Naive thymus-derived CD4-positive, alpha-beta T cell (primary cell): ENCODE data around the gene ADAMTS17. TPM values are rescaled to one million over a fixed set of nuclear protein-coding genes. Genes with fewer than 3 reads are reported as not detected.
A peak's percentile ranks its signal among the peaks of the same experiment; 100 is the strongest.
"Not testable (repeated sequence)": the region's sequence is repeated elsewhere in the genome, so short reads cannot be mapped to it uniquely, and the experiment has no call there.

Experiments used
- ATAC-seq: fragments of 150-1000 bp; cut with Tn5 transposase; 2 replicates; pipeline ENCODE4 v1.10.0; 2021; ENCODE audit warnings: mild to moderate bottlenecking, moderate library complexity
- CTCF ChIA-PET: fragments of 350-600 bp; sonication (Branson Sonifier 250); formaldehyde crosslinking; loops from one replicate; lab custom pipeline; 2021; ENCODE audit warnings: antibody characterized with exemption; lab: Charles Lee
- POLR2A ChIA-PET: fragments of 350-600 bp; sonication (Branson Sonifier 250); formaldehyde crosslinking; loops from one replicate; lab custom pipeline; 2021; ENCODE audit warnings: antibody characterized with exemption, inconsistent platforms; lab: Charles Lee
- DNase-seq, 9 donors: peaks; one replicate each; pipeline versions ENCODE4 v3.0.0 to v3.0.0-alpha.2; 2020 to 2022; ENCODE audit warnings: mixed read lengths in 1 of 9
- H3K27ac ChIP-seq: one replicate; pipeline ENCODE4 v1.7.0; 2013; ENCODE audit warnings: mild to moderate bottlenecking, low read depth, low read length, moderate library complexity
- H3K27me3 ChIP-seq, 2 donors: one replicate each; pipeline ENCODE4 v1.7.0; 2013; ENCODE audit warnings: low read length in 2 of 2, mild to moderate bottlenecking in 2 of 2, moderate library complexity in 2 of 2; ENCODE audit not compliant: control insufficient read depth in 2 of 2, insufficient read depth in 2 of 2
- H3K36me3 ChIP-seq, 3 experiments: 1 replicate in 2 of 3; 2 replicates in 1 of 3; pipeline ENCODE4 v1.7.0; 2013; ENCODE audit warnings: low read length in 3 of 3, mild to moderate bottlenecking in 3 of 3, moderate library complexity in 1 of 3; ENCODE audit not compliant: insufficient read depth in 3 of 3, control insufficient read depth in 2 of 3
- H3K4me1 ChIP-seq, 2 donors: one replicate each; pipeline ENCODE4 v1.7.0; 2013; ENCODE audit warnings: low read length in 2 of 2, mild to moderate bottlenecking in 2 of 2, moderate library complexity in 1 of 2; ENCODE audit not compliant: control insufficient read depth in 2 of 2, insufficient read depth in 2 of 2
- H3K4me3 ChIP-seq: 2 replicates; pipeline ENCODE4 v1.7.0; 2013; ENCODE audit warnings: mild to moderate bottlenecking, low read length
- H3K9me3 ChIP-seq, 3 experiments: 1 replicate in 2 of 3; 2 replicates in 1 of 3; pipeline ENCODE4 v1.7.0; 2013; ENCODE audit warnings: low read length in 3 of 3; ENCODE audit not compliant: control insufficient read depth in 2 of 3
- H3K27ac Mint-ChIP-seq, 9 donors: one replicate each; pipeline ENCODE4 v1.8.0; 2020 to 2022; ENCODE audit warnings: mixed read lengths in 9 of 9, mild to moderate bottlenecking in 8 of 9, moderate library complexity in 5 of 9, inconsistent platforms in 2 of 9
- H3K27me3 Mint-ChIP-seq, 5 donors: one replicate each; pipeline ENCODE4 v1.8.0; 2021 to 2022; ENCODE audit warnings: mixed read lengths in 5 of 5, mild to moderate bottlenecking in 1 of 5
- H3K36me3 Mint-ChIP-seq, 5 donors: one replicate each; pipeline ENCODE4 v1.8.0; 2020 to 2022; ENCODE audit warnings: mixed read lengths in 5 of 5, mild to moderate bottlenecking in 3 of 5, inconsistent platforms in 1 of 5
- H3K4me1 Mint-ChIP-seq, 7 donors: one replicate each; pipeline ENCODE4 v1.8.0; 2020 to 2022; ENCODE audit warnings: mixed read lengths in 7 of 7, mild to moderate bottlenecking in 3 of 7, inconsistent platforms in 1 of 7
- H3K4me3 Mint-ChIP-seq, 10 donors: one replicate each; pipeline ENCODE4 v1.8.0; 2020 to 2022; ENCODE audit warnings: mild to moderate bottlenecking in 10 of 10, mixed read lengths in 10 of 10, moderate library complexity in 6 of 10, inconsistent platforms in 2 of 10
- H3K9me3 Mint-ChIP-seq, 11 donors: one replicate each; pipeline ENCODE4 v1.8.0; 2020 to 2022; ENCODE audit warnings: mixed read lengths in 11 of 11, mild to moderate bottlenecking in 4 of 11, inconsistent platforms in 1 of 11, moderate library complexity in 1 of 11
- intact Hi-C, 2 donors: fragments of 100-400 bp; cut with micrococcal nuclease; formaldehyde crosslinking; loops; one replicate each; pipeline ENCODE4 v1.15.1; 2023
- polyA plus RNA-seq, 2 donors: library from polyadenylated mRNA; unstranded; fragments of 300-500 nt; fragmentation: Illumina TruSeq; gene quantifications; one replicate each; pipeline ENCODE4 v1.2.3, GENCODE V29; 2021
- total RNA-seq, 6 experiments: library from RNA in 5 of 6; stranded (reverse) in 5 of 6; gene quantifications; 1 replicate in 5 of 6; 2 replicates in 1 of 6; pipeline ENCODE4 v1.2.3 and lab custom pipeline; 2021 to 2026

ADAMTS17 gene
- total and polyA plus RNA-seq, 7 experiments from 2014 or later: 1.5 to 13.5 (median 3.2) TPM

DNA sequence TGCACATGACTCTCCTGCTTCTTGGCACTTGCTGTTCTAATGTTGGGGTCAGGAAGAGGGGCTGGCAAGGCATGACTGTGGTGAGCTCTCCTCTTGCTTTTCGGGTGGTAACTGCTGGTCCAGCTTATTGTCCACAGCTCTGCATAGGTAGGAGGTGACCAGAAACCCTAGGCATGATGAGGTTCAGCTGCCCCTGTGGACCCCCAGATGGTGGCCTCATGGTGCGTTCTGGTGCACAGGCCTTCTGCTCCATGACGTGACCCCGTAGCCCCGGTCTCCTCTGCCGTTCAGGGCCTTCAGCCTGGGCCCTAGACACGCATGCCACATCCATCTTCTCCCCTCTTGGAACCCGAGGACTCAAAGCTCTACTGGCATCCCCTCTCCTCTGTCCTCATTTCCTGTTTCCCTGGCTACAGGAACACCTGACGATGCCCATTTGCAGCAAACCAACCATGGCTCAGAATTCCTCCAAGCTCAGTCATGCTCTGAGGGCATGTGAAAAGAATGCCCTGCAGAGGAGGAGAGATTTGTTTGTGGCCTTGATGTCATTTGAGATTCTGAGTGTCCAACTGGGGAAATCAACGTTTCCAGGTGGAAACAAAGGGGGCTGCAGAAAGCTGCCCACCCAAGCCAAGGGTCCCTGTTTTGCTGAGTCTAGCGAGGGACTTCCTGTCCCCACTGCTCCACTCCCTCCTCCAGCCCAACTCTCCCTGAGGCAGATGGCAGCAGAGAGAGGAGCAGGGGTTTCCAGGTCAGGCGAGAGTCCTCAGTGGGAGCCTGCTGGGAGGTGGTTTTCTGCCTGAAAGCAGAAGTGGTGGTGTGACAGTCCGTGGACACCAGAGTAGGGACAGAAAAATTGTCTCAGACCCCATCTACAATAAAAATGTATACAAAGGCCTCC lies 409.8 kb downstream of the ADAMTS17 start:
- POLR2A ChIA-PET: no interaction called here
- Mint-ChIP-seq H3K27me3 (peaks cover 0 to 14% (median 0%) of the 10 kb centered on the region in 5 donors), H3K36me3 (peaks cover 0 to 5% (median 0%) of the 10 kb centered on the region in 5 donors), H3K4me3 (no peak overlapping the region), H3K27ac (peak overlapping the region in 2 of 9 donors; percentile 41 to 69), H3K9me3 (peaks cover 0 to 7% (median 0%) of the 10 kb centered on the region in 11 donors), H3K4me1 (peaks cover 7 to 19% (median 14%) of the 10 kb centered on the region in 7 donors)
- ATAC-seq: no peak
- Histone ChIP-seq H3K36me3 (no peaks in the 10 kb centered on the region), H3K27me3 (no peaks in the 10 kb centered on the region), H3K4me1 (peaks cover 8% of the 10 kb centered on the region in 2 donors), H3K27ac (no peak overlapping the region), H3K9me3 (no peaks in the 10 kb centered on the region), H3K4me3 (no peak overlapping the region)
- CTCF ChIA-PET: interaction anchor here (1.3 to 4.3 kb wide), 2 partner anchors 407 kb away, joined by 4 to 32 read pairs; no protein-coding TSS in a partner anchor
- DNase-seq: no peak
- intact Hi-C loops: no loop called here

DNA sequence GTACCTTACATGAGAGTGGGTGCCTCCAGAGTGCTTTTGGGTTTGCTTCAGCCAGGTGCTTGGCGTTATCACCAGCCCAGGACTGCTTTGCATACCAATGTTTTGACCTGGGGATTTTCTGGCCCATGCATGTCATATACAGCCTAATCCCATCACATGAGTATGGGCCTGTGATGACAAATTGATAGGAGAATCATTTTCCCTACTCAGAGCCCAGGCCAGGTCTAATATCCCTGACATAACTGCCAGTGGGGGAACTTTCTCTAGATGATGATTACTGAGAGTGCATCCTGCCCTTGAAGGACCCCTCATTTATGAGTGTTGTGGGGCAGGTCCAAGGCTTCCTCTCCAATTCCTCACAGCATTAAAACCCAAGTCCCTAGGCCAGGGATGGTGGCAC lies 411.1 kb downstream of the ADAMTS17 start:
- H3K4me1 ChIP-seq: peaks cover 10 to 12% of the 10 kb centered on the region in 2 donors
- CTCF ChIA-PET: interaction anchor here (4.3 kb wide), 1 partner anchor 408 kb away, joined by 32 read pairs; no protein-coding TSS in a partner anchor

GRCh38 chr15:99929266-99929665 lies 412.5 kb downstream of the ADAMTS17 start:
- Histone ChIP-seq H3K4me3 (no peak overlapping the region), H3K4me1 (peaks cover 12 to 17% of the 10 kb centered on the region in 2 donors), H3K27ac (peak overlapping the region; percentile 76), H3K27me3 (no peaks in the 10 kb centered on the region), H3K9me3 (no peaks in the 10 kb centered on the region), H3K36me3 (no peaks in the 10 kb centered on the region)
- Mint-ChIP-seq H3K4me1 (peaks cover 13 to 28% (median 19%) of the 10 kb centered on the region in 7 donors), H3K27me3 (peaks cover 0 to 20% (median 0%) of the 10 kb centered on the region in 5 donors), H3K9me3 (peaks cover 0 to 5% (median 0%) of the 10 kb centered on the region in 11 donors), H3K4me3 (peak overlapping the region; percentile 38 to 92 (median 86)), H3K27ac (peak overlapping the region in 7 of 9 donors; percentile 80 to 95 (median 94)), H3K36me3 (no peaks in the 10 kb centered on the region)
- POLR2A ChIA-PET: interaction anchor here (0.9 to 2.7 kb wide), 2 partner anchors 411 to 421 kb away, joined by 3 to 16 read pairs; no protein-coding TSS in a partner anchor
- intact Hi-C loops: loop anchor here (2.0 to 10.0 kb wide), 16 partner anchors 117 to 1964 kb away; partner anchors contain the start of genes ARRDC4 (in 2 of the 2), ASB7 (in 2 of the 2), LINS1 (in 2 of the 2) and LRRC28 (in 2 of the 2)
- CTCF ChIA-PET: interaction anchor here (0.6 to 4.3 kb wide), 4 partner anchors 410 to 595 kb away, joined by 3 to 32 read pairs (median 4); no protein-coding TSS in a partner anchor
- DNase-seq (peak in 1 of 9 donors; percentile 11), ATAC-seq (no peak)

More for the DNA sequence above, 411.1 kb downstream of the ADAMTS17 start:
- H3K4me3 ChIP-seq: no peak overlapping the region
- Mint-ChIP-seq H3K36me3 (no peaks in the 10 kb centered on the region), H3K27me3 (peaks cover 0 to 16% (median 0%) of the 10 kb centered on the region in 5 donors), H3K4me3 (peak overlapping the region in 2 of 10 donors; percentile 21 to 88), H3K27ac (peak overlapping the region in 2 of 9 donors; percentile 14 to 80), H3K4me1 (peaks cover 11 to 23% (median 17%) of the 10 kb centered on the region in 7 donors), H3K9me3 (peaks cover 0 to 5% (median 0%) of the 10 kb centered on the region in 11 donors)
- no peak overlapping the region for H3K27ac ChIP-seq
- POLR2A ChIA-PET: interaction anchor here (2.7 kb wide), 1 partner anchor 409 kb away, joined by 16 read pairs; no protein-coding TSS in a partner anchor
- no peak for ATAC-seq
- no peak for DNase-seq
- no peaks in the 10 kb centered on the region for H3K27me3 ChIP-seq
- no peaks in the 10 kb centered on the region for H3K36me3 ChIP-seq
- intact Hi-C loops: no loop called here
- H3K9me3 ChIP-seq: no peaks in the 10 kb centered on the region

- H3K4me3 Mint-ChIP-seq: peak overlapping the region; percentile 79 to 92 (median 88)
- CTCF ChIA-PET: interaction anchor here (0.5 to 4.3 kb wide), 6 partner anchors 407 to 765 kb away, joined by 3 to 32 read pairs (median 3); no protein-coding TSS in a partner anchor
- Histone ChIP-seq H3K4me3 (peak overlapping the region; percentile 56), H3K36me3 (no peaks in the 10 kb centered on the region), H3K9me3 (no peaks in the 10 kb centered on the region), H3K27ac (peak overlapping the region; percentile 76), H3K4me1 (peaks cover 12 to 17% of the 10 kb centered on the region in 2 donors), H3K27me3 (no peaks in the 10 kb centered on the region)
- POLR2A ChIA-PET: interaction anchor here (0.9 to 2.7 kb wide), 2 partner anchors 411 to 422 kb away, joined by 3 to 16 read pairs; no protein-coding TSS in a partner anchor
- H3K27ac Mint-ChIP-seq: peak overlapping the region; percentile 80 to 95 (median 89)
- peak; percentile 97 for ATAC-seq
- H3K4me1 Mint-ChIP-seq: peaks cover 13 to 28% (median 19%) of the 10 kb centered on the region in 7 donors
- H3K27me3 Mint-ChIP-seq: peaks cover 0 to 27% (median 0%) of the 10 kb centered on the region in 5 donors
- peak; percentile 68 to 93 (median 91) for DNase-seq
- no peaks in the 10 kb centered on the region for H3K36me3 Mint-ChIP-seq
- H3K9me3 Mint-ChIP-seq: peaks cover 0 to 5% (median 0%) of the 10 kb centered on the region in 11 donors
- intact Hi-C loops: loop anchor here (2.0 to 10.0 kb wide), 16 partner anchors 116 to 1964 kb away; partner anchors contain the start of genes ARRDC4 (in 2 of the 2), ASB7 (in 2 of the 2), LINS1 (in 2 of the 2) and LRRC28 (in 2 of the 2)
Observed at GRCh38 chr15:99928429-99928981, 413.3 kb downstream of the ADAMTS17 start.

GRCh38 chr15:99926532-99926931 lies 415.2 kb downstream of the ADAMTS17 start:
- peak in 1 of 9 donors; percentile 29 for DNase-seq
- intact Hi-C loops: loop anchor here (2.0 to 10.0 kb wide), 9 partner anchors 114 to 1962 kb away; partner anchors contain the start of genes ARRDC4 (in 2 of the 2), LRRC28 (in 2 of the 2), CHSY1 (in 1 of the 2) and LYSMD4 (in 1 of the 2)

More at GRCh38 chr15:99926532-99926931, 415.2 kb downstream of the ADAMTS17 start:
- ChIA-PET CTCF (interaction anchor here (1.5 kb wide), 1 partner anchor 412 kb away, joined by 7 read pairs; no protein-coding TSS in a partner anchor), POLR2A (interaction anchor here (0.9 to 1.8 kb wide), 5 partner anchors 14 to 1275 kb away, joined by 3 to 8 read pairs (median 5); partner anchors contain the start of genes ASB7 and LINS1)
- not testable (repeated sequence) for H3K4me3 Mint-ChIP-seq, H3K36me3 Mint-ChIP-seq, ATAC-seq, H3K27ac Mint-ChIP-seq, H3K4me3 ChIP-seq, H3K27me3 ChIP-seq, H3K36me3 ChIP-seq, H3K9me3 Mint-ChIP-seq, H3K9me3 ChIP-seq, H3K27ac ChIP-seq
- peaks cover 12 to 17% of the 10 kb centered on the region in 2 donors for H3K4me1 ChIP-seq
- H3K4me1 Mint-ChIP-seq: peaks cover 13 to 28% (median 19%) of the 10 kb centered on the region in 7 donors
- peaks cover 0 to 40% (median 9%) of the 10 kb centered on the region in 5 donors for H3K27me3 Mint-ChIP-seq
